Activated CD4-positive, alpha-beta T cell treated with anti-CD3 and anti-CD28 coated beads for 4 hours (primary cell): ENCODE measurements around the gene CYSRT1.
A peak's percentile ranks its signal among the peaks of the same experiment; 100 is the strongest.
"Not testable (repeated sequence)": the region's sequence is repeated elsewhere in the genome, so short reads cannot be mapped to it uniquely, and the experiment has no call there.

Experiments
- DNase-seq, 2 donors: peaks; one replicate each; pipeline ENCODE4 v3.0.0-alpha.2; 2020

Gene CYSRT1

DNA sequence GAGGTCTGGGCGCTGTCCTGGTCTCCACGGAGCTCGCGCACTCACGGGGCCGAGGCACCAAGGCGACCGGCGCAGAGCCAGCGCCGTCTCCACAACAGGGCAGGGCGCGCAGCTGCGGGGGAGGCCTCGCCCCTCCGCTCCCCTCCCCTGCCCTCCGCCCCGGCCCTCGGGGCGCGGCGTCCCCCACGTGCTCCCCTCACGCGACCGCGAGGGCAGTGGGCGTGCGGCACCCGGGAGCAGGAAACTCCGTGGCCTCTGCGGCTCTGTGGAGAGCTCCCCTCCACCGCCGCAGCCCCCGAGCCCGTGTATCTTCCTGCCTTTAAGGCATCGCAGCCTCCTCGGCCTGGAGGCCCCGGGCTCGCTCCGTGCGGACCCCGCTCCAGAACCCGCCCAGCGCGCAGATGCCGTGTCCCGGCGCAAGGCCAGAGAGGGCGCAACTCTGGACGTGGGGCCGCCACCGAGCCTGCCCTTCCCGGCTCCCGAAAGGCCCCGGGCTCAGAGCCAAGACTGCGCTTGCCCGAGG, 15.4 kb downstream of the CYSRT1 start:
- peak; percentile 62 to 74 for DNase-seq

DNA sequence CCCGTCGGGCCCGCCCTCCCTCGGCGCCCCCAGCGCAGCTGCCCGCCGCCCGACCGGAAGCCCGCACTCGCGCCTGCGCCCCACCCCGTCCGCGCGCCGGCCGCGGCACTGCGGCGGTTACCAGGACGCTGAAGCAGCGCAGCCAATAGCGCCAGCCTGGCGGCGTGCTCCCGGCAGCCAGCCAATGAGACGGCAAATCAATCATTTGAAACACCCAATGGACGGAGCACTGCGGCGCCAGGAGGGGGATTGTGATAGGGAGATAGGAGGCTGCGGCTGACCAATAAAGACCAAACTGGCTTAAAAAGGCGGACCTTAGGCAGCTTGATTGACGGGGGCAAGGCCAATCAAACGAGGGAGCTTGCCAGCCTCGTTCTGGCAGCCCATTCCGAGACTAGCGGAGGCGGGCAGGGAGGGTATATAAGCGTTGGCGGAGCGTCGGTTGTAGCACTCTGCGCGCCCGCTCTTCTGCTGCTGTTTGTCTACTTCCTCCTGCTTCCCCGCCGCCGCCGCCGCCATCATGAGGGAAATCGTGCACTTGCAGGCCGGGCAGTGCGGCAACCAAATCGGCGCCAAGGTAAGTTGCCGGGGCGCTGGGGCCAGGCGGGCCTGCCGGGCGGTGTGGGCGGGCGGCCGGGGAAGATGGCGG, 16.0 kb downstream of the CYSRT1 start, which contains the start of gene TUBB4B:
Gene TUBB4B (plus strand): TSS at position 447 of the 649 bp plus-strand sequence. CDS start 74 bp downstream, at position 521.
- DNase-seq = peak; percentile 97 to 98

- DNase-seq = peak; percentile 74 to 79
Measured at GRCh38 chr9:137241490-137242268, 16.7 kb downstream of the CYSRT1 start.

DNA sequence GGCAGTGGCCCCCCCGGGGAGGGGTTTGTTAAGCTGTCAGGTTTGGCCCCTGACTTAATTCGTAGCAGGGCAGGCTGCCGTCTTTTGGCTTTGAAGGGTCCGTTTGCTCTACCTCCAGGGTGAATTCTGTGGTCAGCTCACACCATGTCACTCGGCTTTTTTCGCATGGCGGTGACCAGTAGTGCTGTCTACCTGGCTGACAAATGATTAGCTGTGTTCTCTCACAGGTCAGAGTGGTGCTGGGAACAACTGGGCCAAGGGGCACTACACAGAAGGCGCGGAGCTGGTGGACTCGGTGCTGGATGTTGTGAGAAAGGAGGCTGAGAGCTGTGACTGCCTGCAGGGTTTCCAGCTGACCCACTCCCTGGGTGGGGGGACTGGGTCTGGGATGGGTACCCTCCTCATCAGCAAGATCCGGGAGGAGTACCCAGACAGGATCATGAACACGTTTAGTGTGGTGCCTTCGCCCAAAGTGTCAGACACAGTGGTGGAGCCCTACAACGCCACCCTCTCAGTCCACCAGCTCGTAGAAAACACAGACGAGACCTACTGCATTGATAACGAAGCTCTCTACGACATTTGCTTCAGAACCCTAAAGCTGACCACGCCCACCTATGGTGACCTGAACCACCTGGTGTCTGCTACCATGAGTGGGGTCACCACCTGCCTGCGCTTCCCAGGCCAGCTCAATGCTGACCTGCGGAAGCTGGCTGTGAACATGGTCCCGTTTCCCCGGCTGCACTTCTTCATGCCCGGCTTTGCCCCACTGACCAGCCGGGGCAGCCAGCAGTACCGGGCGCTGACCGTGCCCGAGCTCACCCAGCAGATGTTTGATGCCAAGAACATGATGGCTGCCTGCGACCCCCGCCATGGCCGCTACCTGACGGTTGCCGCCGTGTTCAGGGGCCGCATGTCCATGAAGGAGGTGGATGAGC, 17.6 kb downstream of the CYSRT1 start:
- no peak for DNase-seq

GRCh38 chr9:137243266-137243625, 18.3 kb downstream of the CYSRT1 start:
- not testable (repeated sequence) for DNase-seq

- no peak for DNase-seq
Measured at GRCh38 chr9:137243626-137244485, 18.9 kb downstream of the CYSRT1 start.

GRCh38 chr9:137244486-137245449, 19.8 kb downstream of the CYSRT1 start:
- DNase-seq = no peak

DNA sequence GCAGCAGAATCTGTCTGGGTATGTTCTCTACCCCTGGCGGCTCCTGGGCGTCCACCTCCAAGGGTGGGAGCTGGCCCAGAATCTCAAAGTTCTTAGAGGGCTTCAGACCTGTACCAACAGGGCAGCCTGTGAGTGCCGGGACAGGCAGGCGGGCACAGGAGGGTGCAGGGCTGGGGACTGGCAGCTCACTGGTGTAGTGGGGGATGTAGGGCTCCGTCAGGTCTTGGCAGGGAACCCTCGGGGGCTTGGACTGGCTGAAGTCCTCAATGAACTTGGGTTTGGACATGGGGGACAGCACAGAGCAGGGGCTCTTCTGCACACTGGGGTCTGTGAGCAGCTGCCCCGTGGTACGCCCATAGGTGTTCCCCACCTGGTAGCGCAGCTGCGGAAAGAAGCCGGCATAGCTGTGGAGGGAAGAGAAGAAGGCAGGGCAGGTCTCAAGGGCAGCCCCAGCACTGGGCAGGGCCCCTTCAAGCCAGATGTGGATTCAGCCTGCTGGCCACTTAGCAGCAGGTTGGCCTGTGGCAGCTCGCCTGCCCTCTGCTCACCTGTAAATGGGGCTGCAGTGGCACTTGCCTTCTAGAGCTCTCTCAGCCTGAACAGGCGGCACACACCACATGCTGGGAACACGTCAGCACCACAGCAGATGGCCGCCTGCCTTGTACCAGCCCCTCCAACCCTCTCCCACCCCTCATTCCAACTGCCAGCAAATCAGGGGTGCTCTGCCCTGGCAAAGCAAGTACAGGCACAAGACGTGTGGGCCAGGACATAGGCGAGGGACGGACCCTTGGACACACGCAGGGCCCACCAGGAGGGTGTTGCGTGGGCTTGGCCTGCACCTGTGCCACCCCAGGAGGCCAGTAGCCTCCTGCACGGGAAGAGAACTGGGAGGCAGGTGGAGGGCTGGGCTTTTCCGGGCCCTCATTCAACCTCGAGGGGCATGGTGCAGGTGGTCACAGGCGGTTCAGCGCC, 20.8 kb downstream of the CYSRT1 start:
- DNase-seq = no peak

DNA sequence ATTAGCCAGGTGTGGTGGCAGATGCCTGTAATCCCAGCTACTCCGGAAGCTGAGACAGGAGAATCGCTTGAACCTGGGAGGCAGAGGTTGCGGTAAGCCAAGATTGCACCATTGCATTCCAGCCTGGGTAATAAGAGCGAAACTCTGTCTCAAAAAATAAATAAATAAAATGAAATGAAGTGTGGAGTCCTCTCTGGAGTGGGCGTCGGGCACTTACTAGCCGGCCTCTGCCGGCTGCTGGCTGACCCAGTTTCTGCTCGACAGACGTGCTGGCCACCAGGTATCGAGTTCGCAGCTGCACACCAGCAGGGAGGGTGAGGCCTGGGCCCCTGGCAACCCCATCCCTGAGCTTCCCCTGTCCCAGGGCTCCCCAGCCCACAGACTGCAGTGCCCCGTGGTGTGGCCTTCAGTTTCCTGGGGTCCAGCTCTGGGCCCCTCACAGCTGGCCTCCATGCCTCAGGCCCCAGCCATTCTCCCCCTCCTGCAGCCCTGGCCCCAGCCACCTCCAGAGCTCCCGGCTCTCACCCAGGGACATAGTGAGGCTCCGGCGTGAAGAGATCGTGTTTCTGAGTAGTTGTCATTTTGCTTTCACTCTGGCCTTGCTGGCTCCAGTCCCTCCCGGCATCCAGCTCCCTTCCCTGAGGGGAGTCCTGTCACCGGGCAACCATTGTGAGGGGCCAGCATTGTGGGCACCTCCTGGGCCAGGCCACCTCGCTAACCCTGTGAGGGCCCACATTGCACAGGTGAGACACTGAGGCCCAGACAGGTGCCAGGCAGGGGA, 22.4 kb downstream of the CYSRT1 start:
- DNase-seq = no peak

GRCh38 chr9:137247916-137248175, 22.9 kb downstream of the CYSRT1 start:
- DNase-seq = no peak

GRCh38 chr9:137250329-137251193, 25.6 kb downstream of the CYSRT1 start:
- no peak for DNase-seq

- DNase-seq = no peak
Measured at GRCh38 chr9:137251194-137251461, 26.2 kb downstream of the CYSRT1 start, which contains the start of gene STPG3. TSS of gene STPG3 (plus strand) at chr9:137251286. CDS start at chr9:137251287, 1 bp downstream.

DNA sequence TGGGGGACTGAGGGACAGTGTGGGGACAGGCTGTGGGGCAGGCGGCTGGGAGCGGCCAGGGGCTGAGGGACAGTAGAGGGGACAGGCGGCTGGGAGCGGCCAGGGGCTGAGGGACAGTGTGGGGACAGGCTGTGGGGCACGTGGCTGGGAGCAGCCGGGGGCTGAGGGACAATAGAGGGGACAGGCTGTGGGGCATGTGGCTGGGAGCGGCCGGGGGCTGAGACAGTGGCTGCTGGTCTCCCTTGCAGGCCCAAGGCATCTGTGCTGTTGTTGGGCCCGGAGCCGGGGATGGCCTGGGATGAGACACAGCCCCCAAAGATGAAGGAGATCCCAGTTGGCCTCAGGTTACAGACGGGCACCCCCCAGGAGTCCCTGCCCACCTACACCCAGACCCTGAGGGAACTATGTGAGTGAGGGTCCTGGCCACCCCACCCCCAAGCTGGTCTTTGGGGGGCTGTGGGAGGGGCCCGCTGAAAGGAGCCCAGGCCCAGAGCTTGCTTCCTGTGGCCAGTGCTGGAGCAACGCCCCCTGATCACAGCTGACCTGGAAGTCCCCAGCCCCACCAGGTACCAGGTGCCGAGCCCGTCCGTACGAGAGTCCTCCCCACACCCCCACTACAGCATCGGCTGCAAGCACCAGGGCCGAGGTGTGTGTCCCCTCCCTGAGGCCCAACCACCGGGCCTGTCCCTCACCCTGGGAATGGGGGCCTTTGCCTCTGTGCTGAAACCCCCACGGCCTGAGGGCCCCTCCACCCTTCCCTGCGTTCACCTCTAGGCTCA, 26.7 kb downstream of the CYSRT1 start:
- no peak for DNase-seq

DNA sequence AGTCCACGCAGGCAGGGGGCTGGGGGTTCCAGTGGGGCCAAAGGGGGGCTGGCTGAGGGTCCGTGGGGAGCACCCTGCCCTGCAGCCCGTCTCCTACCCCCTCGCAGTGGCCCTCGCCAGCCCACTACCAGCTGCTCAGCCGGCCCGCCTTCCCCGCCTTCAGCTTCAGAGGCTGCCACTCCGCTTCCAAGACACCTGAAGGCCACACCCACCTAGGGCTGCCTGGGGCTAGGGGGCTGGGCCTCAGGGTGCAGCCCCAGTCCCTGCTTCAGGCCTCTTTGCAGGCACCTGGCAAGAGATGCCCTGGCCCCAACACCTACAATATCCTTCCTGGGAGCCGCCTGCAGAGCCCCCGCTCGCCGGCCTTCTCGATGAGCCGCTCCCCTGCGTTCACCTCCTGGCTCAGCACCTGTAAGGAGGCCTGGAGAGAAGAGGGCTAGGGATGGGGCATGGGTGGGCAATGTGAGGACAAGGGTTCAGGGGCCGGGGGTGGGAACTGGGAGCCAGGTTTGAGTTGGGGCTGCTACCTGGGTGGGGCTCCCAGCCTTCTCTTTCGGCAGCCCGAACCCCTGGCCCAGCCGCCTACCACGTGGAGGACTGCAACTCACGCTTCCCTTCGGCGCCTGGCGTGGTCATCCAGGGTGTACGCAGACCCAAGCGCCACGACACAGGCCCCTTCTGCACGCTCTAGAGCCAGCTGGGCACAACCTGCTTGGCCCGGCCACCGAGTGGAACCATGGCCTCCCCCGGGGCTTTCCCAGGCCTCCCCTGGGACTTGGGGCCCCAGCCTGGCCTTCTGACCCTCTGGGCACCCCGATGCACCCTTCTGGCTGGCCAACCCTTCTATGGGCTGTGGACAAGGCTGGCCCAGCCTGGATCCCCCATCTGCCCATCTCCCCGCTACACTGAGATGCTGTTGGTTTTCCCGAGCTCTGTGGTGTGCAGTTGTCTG, 27.9 kb downstream of the CYSRT1 start:
- no peak for DNase-seq

- DNase-seq = no peak
Measured at GRCh38 chr9:137253717-137254623, 29.0 kb downstream of the CYSRT1 start.
